Heart left ventricle (tissue), 16 donors: Measurements from ENCODE around the gene ZSCAN10. TPM values are rescaled to one million over a fixed set of nuclear protein-coding genes. Genes with fewer than 3 reads are reported as not detected.

ENCODE experiments used
- ATAC-seq, 4 donors: fragments of 200-7000 bp; cut with Tn5 transposase; one replicate each; pipeline ENCODE4 v1.9.1; 2020 to 2022; ENCODE audit warnings: moderate library complexity in 4 of 4, mild to moderate bottlenecking in 3 of 4, moderate number of reproducible peaks in 1 of 4
- DNase-seq, 5 donors: peaks; one replicate each; pipeline ENCODE4 v3.0.0-alpha.2; 2020
- H3K27ac ChIP-seq, 12 donors: fragments of 200-600 bp; sonication (generic) in 4 of 12; one replicate each; pipeline versions ENCODE4 v1.5.0 to v1.8.0; 2016 to 2022; ENCODE audit warnings: mild to moderate bottlenecking in 2 of 12
- H3K27me3 ChIP-seq, 9 donors: fragments of 200-600 bp; sonication (generic) in 2 of 9; one replicate each; pipeline versions ENCODE4 v1.5.1 to v1.8.0; 2016 to 2022; ENCODE audit warnings: mild to moderate bottlenecking in 3 of 9
- H3K36me3 ChIP-seq, 9 donors: fragments of 200-600 bp; sonication (generic) in 2 of 9; one replicate each; pipeline versions ENCODE4 v1.5.0 to v1.8.0; 2018 to 2022; ENCODE audit warnings: mild to moderate bottlenecking in 2 of 9
- H3K4me1 ChIP-seq, 12 donors: fragments of 200-600 bp; sonication (generic) in 4 of 12; one replicate each; pipeline versions ENCODE4 v1.5.0 to v1.8.0; 2016 to 2022; ENCODE audit warnings: mild to moderate bottlenecking in 3 of 12
- H3K4me3 ChIP-seq, 12 donors: fragments of 200-600 bp; sonication (generic) in 4 of 12; one replicate each; pipeline versions ENCODE4 v1.5.0 to v1.8.0; 2017 to 2022; ENCODE audit warnings: mild to moderate bottlenecking in 9 of 12, moderate library complexity in 4 of 12
- H3K9me3 ChIP-seq, 12 donors: fragments of 200-600 bp; sonication (generic) in 4 of 12; one replicate each; pipeline versions ENCODE4 v1.5.0 to v1.8.0; 2016 to 2022; ENCODE audit warnings: mild to moderate bottlenecking in 1 of 12
- CTCF ChIP-seq, 12 donors: fragments of 200-600 bp; sonication (generic) in 4 of 12; IDR thresholded peaks; one replicate each; pipeline versions ENCODE4 v1.5.0 to v1.8.0; 2018 to 2022; ENCODE audit warnings: antibody characterized with exemption in 12 of 12, mild to moderate bottlenecking in 5 of 12
- POLR2A ChIP-seq, 2 donors: fragments of 450-650 bp; IDR thresholded peaks; one replicate each; pipeline ENCODE4 v1.6.1; 2017; ENCODE audit warnings: antibody characterized with exemption in 2 of 2, mild to moderate bottlenecking in 2 of 2, moderate library complexity in 2 of 2
- WGBS, 4 donors: extraction: QIAGEN DNeasy Blood & Tissue Kit in 2 of 4; methylation state at CpG; one replicate each; pipeline versions ENCODE4 v1.1.5 to v1.1.7; 2013 to 2018; 5-methylcytosine and 5-hydroxymethylcytosine counted together
- intact Hi-C, 10 donors: fragments of 100-400 bp; cut with DNase I; formaldehyde crosslinking; loops; one replicate each; pipeline versions ENCODE4 v1.11.1 to v1.14.2; 2022
- polyA plus RNA-seq, 2 donors: library from polyadenylated mRNA; stranded (reverse); fragments of 200-250 nt; gene quantifications; one replicate each; pipeline ENCODE4 v1.2.3, GENCODE V29; 2013
- total RNA-seq, 9 donors: library from RNA; depleted of rRNA in 2 of 9; stranded (reverse); fragments of >200 nt in 2 of 9; fragmentation: NEBNext Ultra II Directional in 3 of 9; extraction: Animal tissue kit (Norgen Biotek cat#: 25700) in 3 of 9; gene quantifications; one replicate each; pipeline versions ENCODE4 v1.1.0 to v1.2.4, GENCODE V29; 2016 to 2023
- donor health status: ischemic (EF 13 %, LVEDD 7.1; RV severe dilation, severe dysfunction).
- donor health status: healthy with polysubstance abuse.
- donor health status: DM: no; HTN: yes; CAD: no.
- donor health status: DM: no; HTN: no; CAD: no.
- donor health status: ischemic (EF 25% LVEDD 6.9; RV normal size, moderate dysfunction).
- donor health status: ischemic (EF 25% LVEDD 5.7; RV mildly dilated, moderate dysfunction).
- donor health status: healthy.
- donor health status: DM: yes; HTN: yes; CAD: no.
- donor health status: ischemic (EF 35%, LVEDD 5.7; RV mildly dilated, moderate dysfunction).
- donor health status: nonischemic (EF 11% LVEDD 7.7; RV severe dilation, severe dysfunction).
- donor health status: DM: yes; HTN: yes; CAD: no.
- donor health status: PGD.
- donor health status: ischemic (EF 29% LVEDD 5.4; RV normal size, mild dysfunction).
- donor health status: nonischemic (EF 23%, LVEDD 6.1; RV moderate dilation, normal function).

The ZSCAN10 gene
- total and polyA plus RNA-seq, 11 donors, result not detected

- intact Hi-C loops, result loop anchor here in 2 of 10 donors (5.0 kb wide), 1 partner anchor 33 kb away; no protein-coding TSS in a partner anchor
- Histone ChIP-seq H3K4me1 (peaks cover 3 to 49% (median 34%) of the 10 kb centered on the region in 12 donors), H3K36me3 (peaks cover 0 to 23% (median 21%) of the 10 kb centered on the region in 9 donors), H3K27ac (peak overlapping the region; percentile 66 to 98 (median 94)), H3K27me3 (no peaks in the 10 kb centered on the region), H3K4me3 (peak overlapping the region; percentile 80 to 99 (median 93)), H3K9me3 (no peaks in the 10 kb centered on the region)
- no peak for ATAC-seq
- no peak for DNase-seq
- WGBS, 4 donors, result 12 to 17% (median 15%) methylated on average over 7 of the region's 7 CpGs
- TF ChIP-seq POLR2A (IDR thresholded peaks at IDR 0.05) (no peak), CTCF (IDR thresholded peaks at IDR 0.05) (no peak)
These were observed 34.8 kb upstream of the ZSCAN10 start for GRCh38 chr16:3133844-3134243.

- ATAC-seq (no peak), DNase-seq (peak in 1 of 5 donors; percentile 40)
- TF ChIP-seq CTCF (IDR thresholded peaks at IDR 0.05) (peak in 11 of 12 donors; percentile 15 to 57 (median 45)), POLR2A (IDR thresholded peaks at IDR 0.05) (no peak)
- Histone ChIP-seq H3K9me3 (no peaks in the 10 kb centered on the region), H3K27me3 (no peaks in the 10 kb centered on the region), H3K27ac (no peak overlapping the region), H3K36me3 (peaks cover 0 to 23% (median 9%) of the 10 kb centered on the region in 9 donors), H3K4me3 (no peak overlapping the region), H3K4me1 (peaks cover 3 to 59% (median 41%) of the 10 kb centered on the region in 12 donors)
- intact Hi-C loops, result loop anchor here in 2 of 10 donors (5.0 kb wide), 1 partner anchor 35 kb away; no protein-coding TSS in a partner anchor
- 64 to 71% (median 67%) methylated on average over 12 of the region's 12 CpGs for WGBS, 4 donors
These were observed 32.8 kb upstream of the ZSCAN10 start for GRCh38 chr16:3131755-3132377.

- peak overlapping the region; percentile 8 to 87 (median 76) for H3K27ac ChIP-seq
- H3K4me1 ChIP-seq, result peaks cover 3 to 59% (median 34%) of the 10 kb centered on the region in 12 donors
- ATAC-seq (peak; percentile 76 to 83 (median 78)), DNase-seq (peak; percentile 77 to 84 (median 80))
- peak overlapping the region; percentile 11 to 68 (median 54) for H3K4me3 ChIP-seq
- TF ChIP-seq POLR2A (IDR thresholded peaks at IDR 0.05) (no peak), CTCF (IDR thresholded peaks at IDR 0.05) (peak in 11 of 12 donors; percentile 88 to 97 (median 92))
- H3K36me3 ChIP-seq, result peaks cover 0 to 23% (median 9%) of the 10 kb centered on the region in 9 donors
- 10 to 14% (median 11%) methylated on average over 28 of the region's 28 CpGs for WGBS, 4 donors
- no peaks in the 10 kb centered on the region for H3K9me3 ChIP-seq
- no peaks in the 10 kb centered on the region for H3K27me3 ChIP-seq
- intact Hi-C loops, result loop anchor here (1.0 to 5.0 kb wide), 7 partner anchors 23 to 72 kb away; no protein-coding TSS in a partner anchor
These were observed 30.3 kb upstream of the ZSCAN10 start for GRCh38 chr16:3129137-3130131.
